Measurements from ENCODE around the gene ACIN1.

Gene ACIN1

GRCh38 chr14:23070262-23071129 lies 24.4 kb downstream of the ACIN1 start:
- no peak for TF ChIP-seq CTCF (IDR thresholded peaks at IDR 0.05; ENCODE audit: control extremely low read depth, extremely low read depth, low read depth, missing control alignments)
- DNase-seq (ENCODE audit: extremely low spot score) = no peak
- CTCF ChIA-PET = interaction anchor here (0.7 to 3.9 kb wide), 15 partner anchors 9 to 231 kb away, joined by 3 to 50 read pairs (median 5); partner anchors contain the start of genes ACIN1, CDH24 and PPP1R3E
- POLR2A ChIA-PET = interaction anchor here (0.6 kb wide), 1 partner anchor 9 kb away, joined by 4 read pairs; no protein-coding TSS in a partner anchor

GRCh38 chr14:23069413-23069806 lies 25.5 kb downstream of the ACIN1 start:
- ChIA-PET CTCF (interaction anchor here (0.9 to 24.2 kb wide), 62 partner anchors 8 to 689 kb away, joined by 3 to 834 read pairs (median 6); partner anchors contain the start of genes ACIN1, AJUBA, C14orf119 and CDH24), POLR2A (interaction anchor here (0.6 to 1.6 kb wide), 2 partner anchors 12 to 101 kb away, joined by 3 to 5 read pairs; partner anchors contain the start of gene CDH24)
- no peak for DNase-seq (ENCODE audit: extremely low spot score)
- no peak for TF ChIP-seq CTCF (IDR thresholded peaks at IDR 0.05; ENCODE audit: control extremely low read depth, extremely low read depth, low read depth, missing control alignments)

- peak; percentile 91 for DNase-seq (ENCODE audit: extremely low spot score)
- ChIA-PET POLR2A (interaction anchor here (0.6 to 1.6 kb wide), 3 partner anchors 11 to 101 kb away, joined by 3 to 5 read pairs (median 4); partner anchors contain the start of genes ACIN1, C14orf119 and CDH24), CTCF (interaction anchor here (0.6 to 24.2 kb wide), 70 partner anchors 9 to 688 kb away, joined by 3 to 834 read pairs (median 5); partner anchors contain the start of genes ACIN1, AJUBA, C14orf119 and CDH24)
- peak; percentile 95 for TF ChIP-seq CTCF (IDR thresholded peaks at IDR 0.05; ENCODE audit: control extremely low read depth, extremely low read depth, low read depth, missing control alignments)
Observed at GRCh38 chr14:23068789-23069412, 26.0 kb downstream of the ACIN1 start.

- ChIA-PET CTCF (interaction anchor here (0.6 to 24.2 kb wide), 70 partner anchors 10 to 688 kb away, joined by 3 to 834 read pairs (median 5); partner anchors contain the start of genes ACIN1, AJUBA, C14orf119 and CDH24), POLR2A (interaction anchor here (0.6 to 1.6 kb wide), 3 partner anchors 10 to 149 kb away, joined by 3 to 5 read pairs (median 4); partner anchors contain the start of genes ACIN1, C14orf119, CDH24 and RBM23)
- DNase-seq (ENCODE audit: extremely low spot score) = no peak
- TF ChIP-seq CTCF (IDR thresholded peaks at IDR 0.05; ENCODE audit: control extremely low read depth, extremely low read depth, low read depth, missing control alignments) = no peak
Observed at GRCh38 chr14:23067847-23068788, 26.8 kb downstream of the ACIN1 start.

- TF ChIP-seq CTCF (IDR thresholded peaks at IDR 0.05; ENCODE audit: control extremely low read depth, extremely low read depth, low read depth, missing control alignments) = no peak
- ChIA-PET POLR2A (no interaction called here), CTCF (interaction anchor here (1.6 to 24.2 kb wide), 11 partner anchors 10 to 125 kb away, joined by 3 to 834 read pairs (median 27); partner anchors contain the start of genes ACIN1, AJUBA, C14orf119 and CDH24)
- DNase-seq (ENCODE audit: extremely low spot score) = no peak
Observed at GRCh38 chr14:23066855-23067744, 27.8 kb downstream of the ACIN1 start.
